Neuronal stem cell (in vitro differentiated cells): ENCODE measurements around the gene THAP4.

Experiments used
- DNase-seq: peaks from one replicate; pipeline ENCODE4 v3.0.0-alpha.2; 2013; ENCODE audit warnings: low spot score
- H2AFZ ChIP-seq: one replicate; pipeline ENCODE4 v1.6.1; 2013; ENCODE audit warnings: mild to moderate bottlenecking, low read length, inconsistent platforms
- H2AK5ac ChIP-seq: 2 replicates; pipeline ENCODE4 v1.6.1; 2013; ENCODE audit warnings: low read depth, mild to moderate bottlenecking, inconsistent platforms, low read length, moderate library complexity, mixed read lengths
- H2BK120ac ChIP-seq: 2 replicates; pipeline ENCODE4 v1.6.1; 2013; ENCODE audit warnings: low read depth, mild to moderate bottlenecking, inconsistent platforms, low read length, moderate library complexity, mixed read lengths
- H2BK12ac ChIP-seq: one replicate; pipeline ENCODE4 v1.6.1; 2013; ENCODE audit warnings: low read length, inconsistent platforms
- H2BK15ac ChIP-seq: 2 replicates; pipeline ENCODE4 v1.6.1; 2013; ENCODE audit warnings: mild to moderate bottlenecking, low read length, inconsistent platforms, mixed read lengths
- H2BK5ac ChIP-seq: one replicate; pipeline ENCODE4 v1.6.1; 2013; ENCODE audit warnings: inconsistent platforms, mild to moderate bottlenecking, low read length, moderate library complexity
- H3K14ac ChIP-seq: one replicate; pipeline ENCODE4 v1.6.1; 2013; ENCODE audit warnings: low read length, inconsistent platforms
- H3K18ac ChIP-seq: 2 replicates; pipeline ENCODE4 v1.6.1; 2013; ENCODE audit warnings: low read length, inconsistent platforms
- H3K23ac ChIP-seq: 2 replicates; pipeline ENCODE4 v1.6.1; 2013; ENCODE audit warnings: low read depth, mild to moderate bottlenecking, mixed read lengths, low read length, inconsistent platforms; ENCODE audit not compliant: poor library complexity
- H3K27ac ChIP-seq: replicated peaks from 3 replicates; pipeline ENCODE4 v1.5.1; 2013; ENCODE audit warnings: low read length, inconsistent platforms
- H3K27me3 ChIP-seq, 3 experiments: 2 replicates each; pipeline ENCODE4 v1.6.1; 2013; ENCODE audit warnings: low read length in 3 of 3, mild to moderate bottlenecking in 2 of 3, inconsistent platforms in 1 of 3, low read depth in 1 of 3, mixed read lengths in 1 of 3, moderate library complexity in 1 of 3; ENCODE audit not compliant: control insufficient read depth in 3 of 3, insufficient read depth in 3 of 3
- H3K36me3 ChIP-seq, 2 donors: replicated peaks in 1 of 2; 2 replicates each; pipeline ENCODE4 v1.6.1; 2013; ENCODE audit warnings: low read length in 2 of 2; ENCODE audit not compliant: control insufficient read depth in 2 of 2, insufficient read depth in 2 of 2
- H3K4ac ChIP-seq: 2 replicates; pipeline ENCODE4 v1.6.1; 2013; ENCODE audit warnings: inconsistent platforms, mild to moderate bottlenecking, low read length, moderate library complexity
- H3K4me1 ChIP-seq, 2 donors: 1 replicate in 1 of 2; 2 replicates in 1 of 2; pipeline ENCODE4 v1.6.1; 2013; ENCODE audit warnings: low read length in 2 of 2, low read depth in 1 of 2; ENCODE audit not compliant: control insufficient read depth in 2 of 2, insufficient read depth in 1 of 2
- H3K4me2 ChIP-seq: one replicate; pipeline ENCODE4 v1.6.1; 2013; ENCODE audit warnings: mild to moderate bottlenecking, low read length, inconsistent platforms; ENCODE audit not compliant: insufficient read depth, poor library complexity, severe bottlenecking
- H3K4me3 ChIP-seq, 2 donors: 2 replicates each; pipeline ENCODE4 v1.5.1; 2013; ENCODE audit warnings: low read length in 2 of 2, mild to moderate bottlenecking in 2 of 2, inconsistent platforms in 1 of 2, moderate library complexity in 1 of 2
- H3K79me1 ChIP-seq: one replicate; pipeline ENCODE4 v1.6.1; 2013; ENCODE audit warnings: low read depth, mild to moderate bottlenecking, inconsistent platforms, low read length, moderate library complexity
- H3K9ac ChIP-seq: one replicate; pipeline ENCODE4 v1.6.1; 2013; ENCODE audit warnings: mild to moderate bottlenecking, low read depth, low read length, inconsistent platforms; ENCODE audit not compliant: poor library complexity
- H3K9me3 ChIP-seq, 2 donors: replicated peaks in 1 of 2; 2 replicates each; pipeline versions ENCODE3 to v1.6.1; 2013; ENCODE audit warnings: low read length in 2 of 2, mild to moderate bottlenecking in 2 of 2, inconsistent platforms in 1 of 2, low read depth in 1 of 2, mixed read lengths in 1 of 2, moderate library complexity in 1 of 2; ENCODE audit not compliant: control insufficient read depth in 2 of 2, insufficient read depth in 1 of 2
- H4K8ac ChIP-seq: one replicate; pipeline ENCODE4 v1.6.1; 2013; ENCODE audit warnings: low read depth, mild to moderate bottlenecking, inconsistent platforms, low read length, moderate library complexity
- H4K91ac ChIP-seq: one replicate; pipeline ENCODE4 v1.6.1; 2013; ENCODE audit warnings: low read length, low read depth, mild to moderate bottlenecking, inconsistent platforms; ENCODE audit not compliant: poor library complexity
- WGBS, 2 donors: extraction: QIAGEN DNeasy Blood & Tissue Kit; methylation state at CpG; one replicate each; pipeline ENCODE4 v1.1.7; 2013; ENCODE audit warnings: missing lambda C conversion rate in 2 of 2, mixed read lengths in 1 of 2; ENCODE audit not compliant: insufficient read length in 2 of 2, insufficient replicate concordance in 1 of 2; ENCODE audit errors: extremely low coverage in 2 of 2; 5-methylcytosine and 5-hydroxymethylcytosine counted together

THAP4 gene

DNA sequence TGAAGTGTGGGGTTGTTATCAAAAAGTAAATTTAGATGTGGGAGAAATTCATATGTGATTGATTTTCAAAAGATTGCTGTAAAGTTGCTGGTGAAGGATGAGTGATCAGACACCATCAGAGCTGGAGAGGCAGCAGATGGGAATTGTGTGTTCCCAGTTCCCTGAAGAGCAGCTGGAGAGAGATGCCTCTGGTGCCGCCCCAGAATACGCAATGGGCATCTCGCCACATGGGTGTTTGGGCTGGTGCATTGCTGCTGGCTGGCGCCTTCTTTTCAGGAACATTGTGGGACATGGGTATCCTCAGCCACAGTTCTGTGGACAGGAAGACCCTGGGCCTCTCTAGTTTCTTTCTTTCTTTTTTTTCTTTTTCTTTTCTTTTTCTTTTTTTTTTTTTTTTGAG, 12.4 kb upstream of the THAP4 start:
- H3K9me3 ChIP-seq = no peaks in the 10 kb centered on the region
- H3K4me1 ChIP-seq = no peaks in the 10 kb centered on the region
- no peak overlapping the region for H3K4me2 ChIP-seq
- no peaks in the 10 kb centered on the region for H3K27me3 ChIP-seq
- H3K23ac ChIP-seq = no peak overlapping the region
- H3K79me1 ChIP-seq = peaks cover 19% of the 10 kb centered on the region
- no peak overlapping the region for H4K8ac ChIP-seq
- no peak overlapping the region for H4K91ac ChIP-seq
- no peak overlapping the region for H3K14ac ChIP-seq
- H2AK5ac ChIP-seq = no peak overlapping the region
- no peak overlapping the region for H2BK15ac ChIP-seq
- no peak for DNase-seq
- H3K9ac ChIP-seq = peak overlapping the region; percentile 39
- no peak overlapping the region for H2BK5ac ChIP-seq
- H3K4ac ChIP-seq = no peak overlapping the region
- peaks cover 20 to 58% of the 10 kb centered on the region in 2 donors for H3K36me3 ChIP-seq
- no peak overlapping the region for H2BK120ac ChIP-seq
- no CpG with 5 or more reads among the region's 4 CpGs for WGBS, 2 donors
- no peak overlapping the region for H3K4me3 ChIP-seq
- no peak overlapping the region for H3K27ac ChIP-seq
- H3K18ac ChIP-seq = no peak overlapping the region
- H2BK12ac ChIP-seq = no peak overlapping the region
- no peak overlapping the region for H2AFZ ChIP-seq

DNA sequence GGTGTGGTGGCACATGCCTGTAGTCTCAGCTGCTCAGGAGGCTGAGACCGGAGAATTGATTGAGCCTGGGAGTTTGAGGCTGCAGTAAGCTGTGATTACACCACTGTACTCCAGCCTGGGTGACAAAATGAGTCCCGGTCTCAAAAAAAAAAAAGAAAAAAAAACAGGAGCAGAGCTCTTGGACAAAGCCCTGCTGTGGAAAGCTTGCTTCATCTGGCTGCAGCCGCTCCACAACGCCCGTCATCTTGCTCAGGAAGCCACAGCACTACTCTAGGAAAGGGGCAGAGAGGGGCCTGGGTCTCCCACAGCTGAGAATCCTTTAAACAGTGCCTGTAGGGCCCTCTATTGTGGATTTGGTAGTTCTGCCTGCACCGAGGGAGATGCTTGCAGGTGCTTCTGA, 11.5 kb upstream of the THAP4 start:
- H3K23ac ChIP-seq = no peak overlapping the region
- H3K4me1 ChIP-seq = no peaks in the 10 kb centered on the region
- H2BK12ac ChIP-seq = no peak overlapping the region
- no peak overlapping the region for H3K4me3 ChIP-seq
- no peak overlapping the region for H4K91ac ChIP-seq
- H2AK5ac ChIP-seq = no peak overlapping the region
- peaks cover 21% of the 10 kb centered on the region for H3K79me1 ChIP-seq
- no peak overlapping the region for H3K27ac ChIP-seq
- no peak overlapping the region for H4K8ac ChIP-seq
- no peak overlapping the region for H2BK15ac ChIP-seq
- H3K14ac ChIP-seq = no peak overlapping the region
- no peak overlapping the region for H3K9ac ChIP-seq
- DNase-seq = no peak
- H3K4me2 ChIP-seq = no peak overlapping the region
- peak overlapping the region; percentile 35 for H2AFZ ChIP-seq
- H3K9me3 ChIP-seq = no peaks in the 10 kb centered on the region
- WGBS, 2 donors = no CpG with 5 or more reads among the region's 6 CpGs
- H2BK120ac ChIP-seq = no peak overlapping the region
- H3K18ac ChIP-seq = no peak overlapping the region
- H3K4ac ChIP-seq = no peak overlapping the region
- H2BK5ac ChIP-seq = no peak overlapping the region
- peaks cover 19 to 55% of the 10 kb centered on the region in 2 donors for H3K36me3 ChIP-seq
- no peaks in the 10 kb centered on the region for H3K27me3 ChIP-seq

DNA sequence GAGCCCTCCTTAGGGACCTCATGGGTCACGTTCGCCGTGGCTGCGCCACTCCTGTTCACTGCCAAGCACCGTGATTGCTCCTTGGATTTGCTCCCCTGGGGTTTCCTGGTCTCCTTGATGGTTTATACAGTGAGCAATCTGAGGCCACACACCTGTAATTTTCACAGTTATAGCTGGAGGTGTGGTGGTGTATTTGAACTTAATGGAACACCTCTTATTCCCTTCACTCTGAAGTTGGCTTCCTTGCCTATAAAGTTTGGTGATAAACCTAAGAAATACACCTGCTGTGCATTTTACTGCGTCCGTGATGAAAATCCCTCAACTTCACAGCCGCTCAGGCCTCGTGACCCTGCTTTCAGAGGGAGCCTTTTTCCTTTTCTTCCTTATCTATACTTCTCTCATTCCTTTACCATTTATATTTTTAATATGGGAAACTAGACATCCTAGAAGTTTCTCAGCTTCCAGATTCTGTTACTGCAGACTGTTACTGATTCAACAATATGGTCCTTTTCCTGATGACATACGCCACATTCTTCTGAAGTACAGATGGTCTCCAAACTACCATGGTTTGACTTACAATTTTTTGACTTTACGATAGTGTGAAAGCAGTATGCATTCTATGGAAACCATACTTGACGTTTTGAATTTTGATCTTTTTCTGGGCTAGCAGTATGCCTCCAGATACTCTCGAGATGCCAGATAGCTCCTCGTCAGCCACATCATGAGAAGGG, 9.1 kb upstream of the THAP4 start:
- no peak overlapping the region for H3K9ac ChIP-seq
- H2BK12ac ChIP-seq = no peak overlapping the region
- no peak overlapping the region for H4K8ac ChIP-seq
- peaks cover 2 to 39% of the 10 kb centered on the region in 2 donors for H3K36me3 ChIP-seq
- no peak overlapping the region for H2AK5ac ChIP-seq
- no peak overlapping the region for H3K4ac ChIP-seq
- DNase-seq = no peak
- no peaks in the 10 kb centered on the region for H3K27me3 ChIP-seq
- H2BK15ac ChIP-seq = no peak overlapping the region
- no peaks in the 10 kb centered on the region for H3K4me1 ChIP-seq
- no peak overlapping the region for H4K91ac ChIP-seq
- H2BK5ac ChIP-seq = no peak overlapping the region
- H3K79me1 ChIP-seq = peaks cover 16% of the 10 kb centered on the region
- no peak overlapping the region for H3K18ac ChIP-seq
- H2AFZ ChIP-seq = no peak overlapping the region
- no peak overlapping the region for H3K4me2 ChIP-seq
- H3K27ac ChIP-seq = no peak overlapping the region
- no CpG with 5 or more reads among the region's 14 CpGs for WGBS, 2 donors
- H3K4me3 ChIP-seq = no peak overlapping the region
- peak overlapping the region; percentile 47 for H3K23ac ChIP-seq
- H3K14ac ChIP-seq = no peak overlapping the region
- H2BK120ac ChIP-seq = no peak overlapping the region
- no peaks in the 10 kb centered on the region for H3K9me3 ChIP-seq

DNA sequence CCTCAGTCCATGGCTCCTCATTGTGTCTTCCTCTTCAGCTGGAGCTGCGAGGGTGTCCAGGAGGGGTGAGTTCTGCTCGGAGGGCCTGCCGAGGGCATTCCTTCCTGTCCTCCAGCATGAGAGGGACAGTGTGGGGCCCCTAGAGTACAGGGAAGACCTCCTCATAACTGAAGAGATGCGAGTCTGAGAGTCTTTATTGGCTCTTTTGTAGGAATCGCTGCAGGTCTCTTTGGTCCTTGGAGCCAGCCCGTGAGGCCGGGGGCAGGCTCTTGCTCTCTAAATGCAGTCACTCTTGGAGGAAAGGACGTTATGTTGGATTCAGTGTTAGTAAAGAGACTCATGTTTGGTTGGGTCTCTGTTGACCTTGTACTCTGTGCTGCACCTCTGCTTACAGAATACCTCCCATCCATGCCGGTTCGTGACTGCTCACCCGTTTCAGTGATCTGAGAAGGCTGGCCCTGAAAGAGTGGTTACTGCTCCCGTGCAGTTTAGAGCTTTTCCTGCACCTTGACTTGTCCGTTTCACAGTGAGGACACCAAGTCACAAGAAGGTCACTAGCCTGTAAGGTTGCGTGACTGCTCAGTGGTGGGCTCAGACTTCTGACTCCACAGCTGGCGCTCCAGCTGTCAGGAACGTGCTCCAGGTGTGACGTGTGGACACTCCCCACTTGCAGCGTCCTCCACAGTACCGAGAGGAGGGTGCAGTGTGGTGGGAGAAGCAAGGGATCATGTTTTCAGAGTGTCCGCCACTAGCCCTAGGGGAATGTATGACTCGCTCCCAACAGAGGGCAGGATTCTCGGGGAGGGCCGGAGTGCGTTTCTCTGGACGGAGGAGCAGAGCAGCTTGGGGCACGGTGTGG, 8.3 kb upstream of the THAP4 start:
- no peak overlapping the region for H3K4ac ChIP-seq
- H4K91ac ChIP-seq = no peak overlapping the region
- H4K8ac ChIP-seq = no peak overlapping the region
- H2BK12ac ChIP-seq = no peak overlapping the region
- H3K27me3 ChIP-seq = no peaks in the 10 kb centered on the region
- H3K36me3 ChIP-seq = peaks cover under 1 to 39% of the 10 kb centered on the region in 2 donors
- no peak overlapping the region for H2BK120ac ChIP-seq
- H2AK5ac ChIP-seq = no peak overlapping the region
- no peak overlapping the region for H2BK5ac ChIP-seq
- H3K4me2 ChIP-seq = no peak overlapping the region
- H3K9me3 ChIP-seq = no peaks in the 10 kb centered on the region
- no peak overlapping the region for H3K18ac ChIP-seq
- no peak overlapping the region for H2BK15ac ChIP-seq
- H3K14ac ChIP-seq = no peak overlapping the region
- no peaks in the 10 kb centered on the region for H3K4me1 ChIP-seq
- no peak for DNase-seq
- peaks cover 14% of the 10 kb centered on the region for H3K79me1 ChIP-seq
- no CpG with 5 or more reads among the region's 26 CpGs for WGBS, 2 donors
- no peak overlapping the region for H2AFZ ChIP-seq
- H3K4me3 ChIP-seq = no peak overlapping the region
- no peak overlapping the region for H3K9ac ChIP-seq
- peak overlapping the region; percentile 47 for H3K23ac ChIP-seq
- no peak overlapping the region for H3K27ac ChIP-seq
